ENCODE data around the gene KLHL21. TPM values are rescaled to one million over a fixed set of nuclear protein-coding genes. Genes with fewer than 3 reads are reported as not detected.

The KLHL21 gene
- total RNA-seq, 6 donors from 2014 or later = 26.4 to 66.0 (median 39.7) TPM

- Histone ChIP-seq H3K27me3 (no peaks in the 10 kb centered on the region), H3K27ac (peak overlapping the region; percentile 91 to 98 (median 94)), H3K9me3 (no peaks in the 10 kb centered on the region), H3K4me3 (peak overlapping the region in 3 of 4 donors; percentile 80 to 97 (median 81)), H3K36me3 (no peaks in the 10 kb centered on the region), H3K4me1 (peaks cover 27 to 32% (median 31%) of the 10 kb centered on the region in 4 donors)
- DNase-seq (no peak), ATAC-seq (ENCODE audit: low FRiP score in 2 of 2) (no peak)
- WGBS, 2 donors = 89 to 96% methylated on average over 11 to 12 of the region's 14 CpGs
- no peak for TF ChIP-seq CTCF (IDR thresholded peaks at IDR 0.05)
- TF ChIP-seq POLR2AphosphoS5 (IDR thresholded peaks at IDR 0.05) = no peak
- TF ChIP-seq POLR2A (IDR thresholded peaks at IDR 0.05) = no peak
- no peak for TF ChIP-seq EP300 (IDR thresholded peaks at IDR 0.05)
Measured at GRCh38 chr1:6578624-6579373, 23.9 kb downstream of the KLHL21 start.

GRCh38 chr1:6577831-6578525, 24.7 kb downstream of the KLHL21 start:
- H3K9me3 ChIP-seq = no peaks in the 10 kb centered on the region
- 88 to 94% methylated on average over 6 of the region's 6 CpGs for WGBS, 2 donors
- peaks cover 27 to 32% (median 31%) of the 10 kb centered on the region in 4 donors for H3K4me1 ChIP-seq
- H3K27ac ChIP-seq = no peak overlapping the region
- TF ChIP-seq CTCF (IDR thresholded peaks at IDR 0.05) (no peak), POLR2AphosphoS5 (IDR thresholded peaks at IDR 0.05) (no peak), POLR2A (IDR thresholded peaks at IDR 0.05) (no peak), EP300 (IDR thresholded peaks at IDR 0.05) (no peak)
- DNase-seq (no peak), ATAC-seq (ENCODE audit: low FRiP score in 2 of 2) (no peak)
- no peak overlapping the region for H3K4me3 ChIP-seq
- no peaks in the 10 kb centered on the region for H3K27me3 ChIP-seq
- no peaks in the 10 kb centered on the region for H3K36me3 ChIP-seq

GRCh38 chr1:6574818-6575217, 27.9 kb downstream of the KLHL21 start:
- TF ChIP-seq EP300 (IDR thresholded peaks at IDR 0.05) (no peak), POLR2AphosphoS5 (IDR thresholded peaks at IDR 0.05) (no peak), CTCF (IDR thresholded peaks at IDR 0.05) (no peak), POLR2A (IDR thresholded peaks at IDR 0.05) (no peak)
- WGBS, 2 donors = 80 to 83% methylated on average over 1 to 14 of the region's 14 CpGs
- H3K9me3 ChIP-seq = peaks cover 0 to 7% (median 6%) of the 10 kb centered on the region in 4 donors
- H3K36me3 ChIP-seq = no peaks in the 10 kb centered on the region
- no peak overlapping the region for H3K4me3 ChIP-seq
- H3K4me1 ChIP-seq = peaks cover 5 to 6% (median 5%) of the 10 kb centered on the region in 4 donors
- H3K27ac ChIP-seq = no peak overlapping the region
- DNase-seq = peak in 1 of 2 donors; percentile 68
- ATAC-seq (ENCODE audit: low FRiP score in 2 of 2) = no peak
- H3K27me3 ChIP-seq = no peaks in the 10 kb centered on the region

- ATAC-seq (ENCODE audit: low FRiP score in 2 of 2) = no peak
- H3K4me1 ChIP-seq = peaks cover under 1 to 2% (median 1%) of the 10 kb centered on the region in 4 donors
- peaks cover 0 to 7% (median 6%) of the 10 kb centered on the region in 4 donors for H3K9me3 ChIP-seq
- 75 to 84% methylated on average over 6 to 8 of the region's 8 CpGs for WGBS, 2 donors
- H3K4me3 ChIP-seq = no peak overlapping the region
- H3K27ac ChIP-seq = no peak overlapping the region
- no peaks in the 10 kb centered on the region for H3K36me3 ChIP-seq
- TF ChIP-seq POLR2A (IDR thresholded peaks at IDR 0.05) = no peak
- no peak for TF ChIP-seq POLR2AphosphoS5 (IDR thresholded peaks at IDR 0.05)
- TF ChIP-seq CTCF (IDR thresholded peaks at IDR 0.05) = no peak
- no peak for TF ChIP-seq EP300 (IDR thresholded peaks at IDR 0.05)
- H3K27me3 ChIP-seq = no peaks in the 10 kb centered on the region
- DNase-seq = no peak
Measured at GRCh38 chr1:6574025-6574620, 28.5 kb downstream of the KLHL21 start.

Data from upper lobe of left lung (tissue), 6 donors.